ENCODE data around the gene ATL2. TPM values are rescaled to one million over a fixed set of nuclear protein-coding genes. Genes with fewer than 3 reads are reported as not detected.

Gene ATL2
- total RNA-seq, 1 donor from 2014 or later, result 45.8 TPM

GRCh38 chr2:38353402-38353801, 23.7 kb downstream of the ATL2 start:
- no peak for DNase-seq (ENCODE audit: extremely low spot score, unreplicated experiment)
- Mint-ChIP-seq H3K27me3 (ENCODE audit: unreplicated experiment) (no peaks in the 10 kb centered on the region), H3K9me3 (ENCODE audit: unreplicated experiment) (no peaks in the 10 kb centered on the region), H3K27ac (ENCODE audit: unreplicated experiment) (no peak overlapping the region), H3K4me1 (ENCODE audit: unreplicated experiment) (peaks cover 3% of the 10 kb centered on the region), H3K4me3 (ENCODE audit: unreplicated experiment) (no peak overlapping the region), H3K36me3 (ENCODE audit: unreplicated experiment) (peaks cover 9% of the 10 kb centered on the region)
- no peak for TF ChIP-seq CTCF (IDR thresholded peaks at IDR 0.05)

GRCh38 chr2:38352336-38352735, 24.7 kb downstream of the ATL2 start:
- Mint-ChIP-seq H3K27me3 (ENCODE audit: unreplicated experiment) (no peaks in the 10 kb centered on the region), H3K4me1 (ENCODE audit: unreplicated experiment) (peaks cover 3% of the 10 kb centered on the region), H3K36me3 (ENCODE audit: unreplicated experiment) (peaks cover 9% of the 10 kb centered on the region), H3K9me3 (ENCODE audit: unreplicated experiment) (no peaks in the 10 kb centered on the region), H3K4me3 (ENCODE audit: unreplicated experiment) (no peak overlapping the region), H3K27ac (ENCODE audit: unreplicated experiment) (no peak overlapping the region)
- no peak for DNase-seq (ENCODE audit: extremely low spot score, unreplicated experiment)
- TF ChIP-seq CTCF (IDR thresholded peaks at IDR 0.05), result no peak

- no peaks in the 10 kb centered on the region for H3K4me1 Mint-ChIP-seq (ENCODE audit: unreplicated experiment)
- no peak overlapping the region for H3K4me3 Mint-ChIP-seq (ENCODE audit: unreplicated experiment)
- no peak for DNase-seq (ENCODE audit: extremely low spot score, unreplicated experiment)
- peaks cover 4% of the 10 kb centered on the region for H3K9me3 Mint-ChIP-seq (ENCODE audit: unreplicated experiment)
- H3K36me3 Mint-ChIP-seq (ENCODE audit: unreplicated experiment), result peaks cover 28% of the 10 kb centered on the region
- TF ChIP-seq CTCF (IDR thresholded peaks at IDR 0.05), result no peak
- no peak overlapping the region for H3K27ac Mint-ChIP-seq (ENCODE audit: unreplicated experiment)
- H3K27me3 Mint-ChIP-seq (ENCODE audit: unreplicated experiment), result no peaks in the 10 kb centered on the region
Measured at GRCh38 chr2:38345323-38346038, 31.6 kb downstream of the ATL2 start.

- Mint-ChIP-seq H3K4me1 (ENCODE audit: unreplicated experiment) (no peaks in the 10 kb centered on the region), H3K27ac (ENCODE audit: unreplicated experiment) (no peak overlapping the region), H3K27me3 (ENCODE audit: unreplicated experiment) (no peaks in the 10 kb centered on the region), H3K9me3 (ENCODE audit: unreplicated experiment) (peaks cover 4% of the 10 kb centered on the region), H3K36me3 (ENCODE audit: unreplicated experiment) (peaks cover 30% of the 10 kb centered on the region), H3K4me3 (ENCODE audit: unreplicated experiment) (no peak overlapping the region)
- DNase-seq (ENCODE audit: extremely low spot score, unreplicated experiment), result no peak
- TF ChIP-seq CTCF (IDR thresholded peaks at IDR 0.05), result no peak
Measured at GRCh38 chr2:38344813-38345212, 32.3 kb downstream of the ATL2 start.

GRCh38 chr2:38343212-38343611, 33.9 kb downstream of the ATL2 start:
- no peak for TF ChIP-seq CTCF (IDR thresholded peaks at IDR 0.05)
- H3K36me3 Mint-ChIP-seq (ENCODE audit: unreplicated experiment), result peaks cover 33% of the 10 kb centered on the region
- DNase-seq (ENCODE audit: extremely low spot score, unreplicated experiment), result no peak
- H3K27me3 Mint-ChIP-seq (ENCODE audit: unreplicated experiment), result no peaks in the 10 kb centered on the region
- H3K27ac Mint-ChIP-seq (ENCODE audit: unreplicated experiment), result no peak overlapping the region
- H3K9me3 Mint-ChIP-seq (ENCODE audit: unreplicated experiment), result peaks cover 4% of the 10 kb centered on the region
- H3K4me1 Mint-ChIP-seq (ENCODE audit: unreplicated experiment), result no peaks in the 10 kb centered on the region
- no peak overlapping the region for H3K4me3 Mint-ChIP-seq (ENCODE audit: unreplicated experiment)

Measured in osteocyte (in vitro differentiated cells).